ENCODE results near the gene PERCC1.

- no peak for TF ChIP-seq CTCF (IDR thresholded peaks at IDR 0.05)
- no peak for TF ChIP-seq POLR2A (IDR thresholded peaks at IDR 0.05)
Observed at GRCh38 chr16:1425616-1426370, 5.1 kb upstream of the PERCC1 start.

Measured in lower leg skin (tissue), 3 donors.